ENCODE measurements around the gene KLRF1. TPM values are rescaled to one million over a fixed set of nuclear protein-coding genes. Genes with fewer than 3 reads are reported as not detected.

KLRF1 gene
- polyA plus RNA-seq, 1 donor from 2014 or later: not detected

GRCh38 chr12:9829483-9829882, 2.2 kb downstream of the KLRF1 start:
- Histone ChIP-seq H3K27me3 (ENCODE audit: insufficient read depth, low read depth, low read length) (no peaks in the 10 kb centered on the region), H3K36me3 (ENCODE audit: insufficient read depth, low read length) (no peaks in the 10 kb centered on the region), H3K27ac (ENCODE audit: low read length) (no peak overlapping the region), H3K79me2 (replicated peaks; ENCODE audit: insufficient read depth, low read length) (no peaks in the 10 kb centered on the region), H4K20me1 (ENCODE audit: insufficient read depth) (no peaks in the 10 kb centered on the region), H3K4me3 (ENCODE audit: low read length) (no peak overlapping the region), H3K4me2 (ENCODE audit: low read length) (no peak overlapping the region), H3F3A (ENCODE audit: insufficient read depth, low read length, poor library complexity, severe bottlenecking) (no peaks in the 10 kb centered on the region), H3K9ac (ENCODE audit: low read length) (no peak overlapping the region), H3K9me3 (ENCODE audit: low read length) (no peaks in the 10 kb centered on the region), H2AFZ (ENCODE audit: low read depth, low read length) (no peak overlapping the region), H3K9me2 (ENCODE audit: insufficient read depth, low read length) (no peaks in the 10 kb centered on the region)
- TF ChIP-seq CTCF (IDR thresholded peaks at IDR 0.05; ENCODE audit: poor library complexity, severe bottlenecking) (no peak), EZH2 (IDR thresholded peaks at IDR 0.05; ENCODE audit: borderline replicate concordance, insufficient read depth, low read length, poor library complexity, severe bottlenecking) (no peak), EP300 (conservative IDR thresholded peaks at IDR 0.05; ENCODE audit: poor library complexity, severe bottlenecking) (no peak), RAD21 (conservative IDR thresholded peaks at IDR 0.05) (no peak), REST (IDR thresholded peaks at IDR 0.05; ENCODE audit: borderline replicate concordance) (no peak), SMC3 (conservative IDR thresholded peaks at IDR 0.05; ENCODE audit: poor library complexity) (no peak), POLR2AphosphoS5 (IDR thresholded peaks at IDR 0.05) (no peak), MXI1 (conservative IDR thresholded peaks at IDR 0.05; ENCODE audit: poor library complexity, severe bottlenecking) (no peak), TAF1 (IDR thresholded peaks at IDR 0.05; ENCODE audit: low read depth) (no peak)

- no peaks in the 10 kb centered on the region for H3F3A ChIP-seq (ENCODE audit: insufficient read depth, low read length, poor library complexity, severe bottlenecking)
- H3K9ac ChIP-seq (ENCODE audit: low read length): no peak overlapping the region
- TF ChIP-seq EZH2 (IDR thresholded peaks at IDR 0.05; ENCODE audit: borderline replicate concordance, insufficient read depth, low read length, poor library complexity, severe bottlenecking): no peak
- TF ChIP-seq REST (IDR thresholded peaks at IDR 0.05; ENCODE audit: borderline replicate concordance): no peak
- no peak for TF ChIP-seq POLR2AphosphoS5 (IDR thresholded peaks at IDR 0.05)
- no peak for TF ChIP-seq CTCF (IDR thresholded peaks at IDR 0.05; ENCODE audit: poor library complexity, severe bottlenecking)
- TF ChIP-seq EP300 (conservative IDR thresholded peaks at IDR 0.05; ENCODE audit: poor library complexity, severe bottlenecking): no peak
- TF ChIP-seq SMC3 (conservative IDR thresholded peaks at IDR 0.05; ENCODE audit: poor library complexity): no peak
- TF ChIP-seq MXI1 (conservative IDR thresholded peaks at IDR 0.05; ENCODE audit: poor library complexity, severe bottlenecking): no peak
- TF ChIP-seq TAF1 (IDR thresholded peaks at IDR 0.05; ENCODE audit: low read depth): no peak
- no peak for TF ChIP-seq RAD21 (conservative IDR thresholded peaks at IDR 0.05)
- no peak overlapping the region for H3K27ac ChIP-seq (ENCODE audit: low read length)
- no peaks in the 10 kb centered on the region for H3K9me3 ChIP-seq (ENCODE audit: low read length)
- H3K79me2 ChIP-seq (replicated peaks; ENCODE audit: insufficient read depth, low read length): no peaks in the 10 kb centered on the region
- H3K36me3 ChIP-seq (ENCODE audit: insufficient read depth, low read length): no peaks in the 10 kb centered on the region
- no peak overlapping the region for H2AFZ ChIP-seq (ENCODE audit: low read depth, low read length)
- H4K20me1 ChIP-seq (ENCODE audit: insufficient read depth): no peaks in the 10 kb centered on the region
- H3K4me3 ChIP-seq (ENCODE audit: low read length): no peak overlapping the region
- no peak overlapping the region for H3K4me2 ChIP-seq (ENCODE audit: low read length)
- no peaks in the 10 kb centered on the region for H3K9me2 ChIP-seq (ENCODE audit: insufficient read depth, low read length)
- no peaks in the 10 kb centered on the region for H3K27me3 ChIP-seq (ENCODE audit: insufficient read depth, low read depth, low read length)
These were observed 2.7 kb downstream of the KLRF1 start for GRCh38 chr12:9829982-9830381.

Measured in neural cell (in vitro differentiated cells).